Measurements from ENCODE around the gene PRKG1.

PRKG1 gene

GRCh38 chr10:51285601-51286000 lies 211.3 kb downstream of the PRKG1 start:
- DNase-seq = no peak

GRCh38 chr10:51288511-51288910 lies 214.2 kb downstream of the PRKG1 start:
- no peak for DNase-seq

- no peak for DNase-seq
Observed at GRCh38 chr10:51289519-51289918, 215.2 kb downstream of the PRKG1 start.

GRCh38 chr10:51291961-51292360 lies 217.7 kb downstream of the PRKG1 start:
- DNase-seq = no peak

- DNase-seq = no peak
Observed at GRCh38 chr10:51297438-51297837, 223.2 kb downstream of the PRKG1 start.

GRCh38 chr10:51300617-51301304 lies 226.5 kb downstream of the PRKG1 start:
- DNase-seq = no peak

GRCh38 chr10:51301644-51302043 lies 227.4 kb downstream of the PRKG1 start:
- no peak for DNase-seq

GRCh38 chr10:51302316-51302715 lies 228.0 kb downstream of the PRKG1 start:
- DNase-seq = no peak

GRCh38 chr10:51308116-51308515 lies 233.8 kb downstream of the PRKG1 start:
- no peak for DNase-seq

- no peak for DNase-seq
Observed at GRCh38 chr10:51311228-51311627, 236.9 kb downstream of the PRKG1 start.

- no peak for DNase-seq
Observed at GRCh38 chr10:51312817-51313216, 238.5 kb downstream of the PRKG1 start.

- no peak for DNase-seq
Observed at GRCh38 chr10:51313251-51313650, 239.0 kb downstream of the PRKG1 start.

GRCh38 chr10:51313773-51314478 lies 239.6 kb downstream of the PRKG1 start:
- DNase-seq = no peak

- DNase-seq = no peak
Observed at GRCh38 chr10:51314481-51314880, 240.2 kb downstream of the PRKG1 start.

GRCh38 chr10:51318399-51319172 lies 244.3 kb downstream of the PRKG1 start:
- DNase-seq = no peak

GRCh38 chr10:51319173-51319435 lies 244.8 kb downstream of the PRKG1 start:
- DNase-seq = no peak

GRCh38 chr10:51321300-51321699 lies 247.0 kb downstream of the PRKG1 start:
- DNase-seq = no peak

- DNase-seq = no peak
Observed at GRCh38 chr10:51321980-51322379, 247.7 kb downstream of the PRKG1 start.

GRCh38 chr10:51325649-51326048 lies 251.4 kb downstream of the PRKG1 start:
- no peak for DNase-seq

GRCh38 chr10:51326174-51326573 lies 251.9 kb downstream of the PRKG1 start:
- no peak for DNase-seq

GRCh38 chr10:51327432-51327831 lies 253.1 kb downstream of the PRKG1 start:
- no peak for DNase-seq

GRCh38 chr10:51340366-51340765 lies 266.1 kb downstream of the PRKG1 start:
- no peak for DNase-seq

GRCh38 chr10:51340845-51341610 lies 266.7 kb downstream of the PRKG1 start:
- DNase-seq = no peak
